HCT116 (cell line): Measurements from ENCODE around the gene LRP2BP. TPM values are rescaled to one million over a fixed set of nuclear protein-coding genes. Genes with fewer than 3 reads are reported as not detected.

Source experiments
- ATAC-seq: fragments of 200-7000 bp; cut with Tn5 transposase; 2 replicates; pipeline ENCODE4 v1.9.1; 2020; ENCODE audit warnings: mild to moderate bottlenecking, moderate library complexity
- BruUV-seq: library from RNA; stranded (reverse); fragments of 400-500 nt; replicated peaks from 2 replicates; lab custom pipeline; 2021; lab: Mats Ljungman, UMichigan
- CTCF ChIA-PET: fragments of 300-600 bp; sonication (Branson Sonifier 250); formaldehyde crosslinking; loops from one replicate; lab custom pipeline; 2021; ENCODE audit warnings: antibody characterized with exemption; lab: Charles Lee
- POLR2A ChIA-PET: fragments of 300-600, 350-600 bp; sonication (Branson Sonifier 250); formaldehyde crosslinking; loops from one replicate; lab custom pipeline; 2021; ENCODE audit warnings: antibody characterized with exemption; lab: Charles Lee
- RAD21 ChIA-PET, 2 experiments: fragments of 300-600 bp; sonication (Branson Sonifier 250); formaldehyde crosslinking; loops; one replicate each; lab custom pipeline; 2023; ENCODE audit warnings: low total read pairs in 2 of 2; ENCODE audit not compliant: uncharacterized antibody in 2 of 2, unreplicated experiment in 2 of 2, low non-redundant PET in 1 of 2; lab: Charles Lee
- DNase-seq: peaks from one replicate; pipeline ENCODE4 v3.0.0-alpha.2; 2010; ENCODE audit warnings: low read depth, low spot score
- H2AFZ ChIP-seq: fragments of 200-600 bp; shearing (Covaris generic), sonication (generic); 2 replicates; pipeline ENCODE4 v1.6.1; 2017; ENCODE audit warnings: low read depth, mixed run types, mixed read lengths, antibody characterized with exemption, low read length; ENCODE audit not compliant: poor library complexity, severe bottlenecking
- H3K27ac ChIP-seq: 2 replicates; pipeline ENCODE4 v1.5.1; 2012; ENCODE audit warnings: low read depth, low read length
- H3K27me3 ChIP-seq: fragments of 200-600 bp; sonication (generic); 2 replicates; pipeline ENCODE4 v1.6.1; 2016; ENCODE audit warnings: mixed run types, low read length, mixed read lengths; ENCODE audit not compliant: insufficient read depth
- H3K36me3 ChIP-seq, 2 experiments: fragments of 200-500 bp in 1 of 2; fragments of 200-600 bp in 1 of 2; sonication (Bioruptor generic) in 1 of 2; sonication (generic) in 1 of 2; 2 replicates each; pipeline versions ENCODE4 v1.5.1 to v1.6.1; 2014 to 2016; ENCODE audit warnings: low read length in 2 of 2, inconsistent platforms in 1 of 2, mixed read lengths in 1 of 2, mixed run types in 1 of 2; ENCODE audit not compliant: insufficient read depth in 2 of 2, control insufficient read depth in 1 of 2
- H3K4me1 ChIP-seq, 2 experiments: fragments of 200-600 bp in 1 of 2; sonication (generic) in 1 of 2; 2 replicates each; pipeline versions ENCODE4 v1.5.1 to v1.6.1; 2012 to 2017; ENCODE audit warnings: low read length in 2 of 2, inconsistent platforms in 1 of 2, mild to moderate bottlenecking in 1 of 2, mixed read lengths in 1 of 2, mixed run types in 1 of 2, moderate library complexity in 1 of 2; ENCODE audit not compliant: insufficient read depth in 2 of 2, control insufficient read depth in 1 of 2
- H3K4me2 ChIP-seq: fragments of 200-600 bp; sonication (generic); 2 replicates; pipeline ENCODE4 v1.6.1; 2017; ENCODE audit warnings: mixed run types, low read length, mixed read lengths
- H3K4me3 ChIP-seq, 2 experiments: fragments of 200-600 bp in 1 of 2; sonication (generic) in 1 of 2; replicated peaks in 1 of 2; 2 replicates each; pipeline ENCODE4 v1.5.1; 2011 to 2016; ENCODE audit warnings: low read length in 2 of 2, control low read depth in 1 of 2, low read depth in 1 of 2, mild to moderate bottlenecking in 1 of 2, mixed read lengths in 1 of 2, mixed run types in 1 of 2
- H3K79me2 ChIP-seq: fragments of 200-600 bp; sonication (generic); 2 replicates; pipeline ENCODE4 v1.6.1; 2017; ENCODE audit warnings: mild to moderate bottlenecking, mixed run types, low read length, moderate library complexity, mixed read lengths; ENCODE audit not compliant: insufficient read depth
- H3K9ac ChIP-seq: fragments of 200-600 bp; sonication (generic); 2 replicates; pipeline ENCODE4 v1.6.1; 2016; ENCODE audit warnings: low read length, mixed read lengths
- H3K9me2 ChIP-seq: fragments of 200-600 bp; sonication (generic), shearing (Covaris generic); 2 replicates; pipeline ENCODE4 v1.6.1; 2017; ENCODE audit warnings: mixed run types, mild to moderate bottlenecking, moderate library complexity; ENCODE audit not compliant: insufficient read depth
- H3K9me3 ChIP-seq, 2 experiments: fragments of 200-500 bp in 1 of 2; fragments of 200-600 bp in 1 of 2; sonication (Bioruptor generic) in 1 of 2; sonication (generic) in 1 of 2; 2 replicates each; pipeline ENCODE4 v1.6.1; 2014 to 2017; ENCODE audit warnings: low read length in 2 of 2, mixed read lengths in 2 of 2, inconsistent platforms in 1 of 2, low read depth in 1 of 2, mild to moderate bottlenecking in 1 of 2, mixed run types in 1 of 2, moderate library complexity in 1 of 2; ENCODE audit not compliant: control insufficient read depth in 1 of 2, insufficient read depth in 1 of 2
- H4K20me1 ChIP-seq: fragments of 200-600 bp; sonication (generic), shearing (Covaris generic); 2 replicates; pipeline ENCODE4 v1.6.1; 2017; ENCODE audit warnings: mixed run types, mild to moderate bottlenecking, moderate library complexity; ENCODE audit not compliant: insufficient read depth
- ATF3 ChIP-seq: IDR thresholded peaks from 2 replicates; pipeline ENCODE4 v1.6.1; 2012
- CTCF ChIP-seq, 3 experiments: fragments of 200-600 bp in 1 of 3; sonication (generic) in 1 of 3; IDR thresholded peaks in 2 of 3; conservative IDR thresholded peaks in 1 of 3; 2 replicates each; pipeline ENCODE4 v1.5.1; 2012 to 2017; ENCODE audit warnings: low read depth in 2 of 3, low read length in 2 of 3, antibody characterized with exemption in 1 of 3, borderline replicate concordance in 1 of 3, control low read depth in 1 of 3, mild to moderate bottlenecking in 1 of 3, mixed read lengths in 1 of 3, mixed run types in 1 of 3, moderate library complexity in 1 of 3; ENCODE audit not compliant: insufficient read depth in 1 of 3
- EGR1 ChIP-seq: IDR thresholded peaks from 2 replicates; pipeline ENCODE4 v1.6.1; 2012; ENCODE audit warnings: low read depth
- ELF1 ChIP-seq: IDR thresholded peaks from 2 replicates; pipeline ENCODE4 v1.6.1; 2012; ENCODE audit warnings: low read depth, borderline replicate concordance
- FOSL1 ChIP-seq: IDR thresholded peaks from 2 replicates; pipeline ENCODE4 v1.6.1; 2012; ENCODE audit warnings: low read depth
- JUND ChIP-seq: IDR thresholded peaks from 2 replicates; pipeline ENCODE4 v1.6.1; 2012
- POLR2AphosphoS5 ChIP-seq: IDR thresholded peaks from 2 replicates; pipeline ENCODE4 v1.6.1; 2011; ENCODE audit warnings: mild to moderate bottlenecking, low read depth, low read length, moderate library complexity
- SP1 ChIP-seq: IDR thresholded peaks from 2 replicates; pipeline ENCODE4 v1.6.1; 2012; ENCODE audit warnings: low read depth
- SRF ChIP-seq: IDR thresholded peaks from 2 replicates; pipeline ENCODE4 v1.6.1; 2012; ENCODE audit warnings: low read depth
- TCF7L2 ChIP-seq: IDR thresholded peaks from 2 replicates; pipeline ENCODE4 v1.7.0; 2011; ENCODE audit warnings: borderline replicate concordance, inconsistent platforms; ENCODE audit not compliant: insufficient read depth, insufficient read length; ENCODE audit errors: extremely low read depth
- YY1 ChIP-seq: IDR thresholded peaks from 2 replicates; pipeline ENCODE4 v1.6.1; 2011; ENCODE audit warnings: low read length, low read depth, moderate library complexity, mild to moderate bottlenecking; ENCODE audit not compliant: insufficient replicate concordance; ENCODE audit errors: extremely low read depth
- ZFX ChIP-seq: fragments of 450-650 bp; IDR thresholded peaks from 2 replicates; pipeline ENCODE4 v1.6.1; 2017
- ZNF274 ChIP-seq: fragments of 200-500 bp; sonication (Bioruptor generic); IDR thresholded peaks from 2 replicates; pipeline ENCODE4 v1.6.1; 2014; ENCODE audit warnings: mild to moderate bottlenecking, low read depth, low read length, inconsistent platforms
- intact Hi-C: fragments of 100-400 bp; cut with micrococcal nuclease; formaldehyde crosslinking; loops from 2 replicates; pipeline ENCODE4 v1.10.0; 2022
- total RNA-seq: library from RNA; stranded (reverse); gene quantifications from one replicate; pipeline ENCODE4 v1.2.1, GENCODE V29; 2021; ENCODE audit not compliant: unreplicated experiment
- TF ChIP-seq, protein P1 (sequence below): IDR thresholded peaks from 2 replicates; pipeline ENCODE4 v1.6.1; 2012

Gene LRP2BP
- total RNA-seq, 1 experiment from 2014 or later, result 2.9 TPM

GRCh38 chr4:185445209-185445608 is 49.5 kb upstream of the LRP2BP start:
- Histone ChIP-seq H3K4me1 (no peaks in the 10 kb centered on the region), H3K4me2 (no peak overlapping the region), H3K27ac (no peak overlapping the region), H3K9ac (no peak overlapping the region), H3K79me2 (no peaks in the 10 kb centered on the region), H2AFZ (no peak overlapping the region), H3K36me3 (no peaks in the 10 kb centered on the region), H3K4me3 (no peak overlapping the region), H3K27me3 (no peaks in the 10 kb centered on the region), H3K9me3 (no peaks in the 10 kb centered on the region)
- BruUV-seq, result no TSS peak
- intact Hi-C loops, result no loop called here
- ChIA-PET RAD21 (no interaction called here), POLR2A (no interaction called here), CTCF (no interaction called here)
- ATAC-seq, result no peak
- no peak for TF ChIP-seq YY1
- TF ChIP-seq, all 23 proteins: peak for 0
- Histone ChIP-seq H3K9me2 (no peaks in the 10 kb centered on the region), H4K20me1 (no peaks in the 10 kb centered on the region)
- no peak for DNase-seq

- Histone ChIP-seq H3K4me1 (no peaks in the 10 kb centered on the region), H3K4me3 (no peak overlapping the region), H2AFZ (no peak overlapping the region), H3K36me3 (no peaks in the 10 kb centered on the region), H3K27ac (no peak overlapping the region), H3K9ac (no peak overlapping the region), H3K9me3 (no peaks in the 10 kb centered on the region), H4K20me1 (no peaks in the 10 kb centered on the region), H3K79me2 (no peaks in the 10 kb centered on the region), H3K4me2 (no peak overlapping the region), H3K27me3 (no peaks in the 10 kb centered on the region), H3K9me2 (no peaks in the 10 kb centered on the region)
- intact Hi-C loops, result no loop called here
- ChIA-PET RAD21 (no interaction called here), CTCF (no interaction called here), POLR2A (no interaction called here)
- no peak for DNase-seq
- TF ChIP-seq SP1, result no peak
- no peak for TF ChIP-seq FOSL1
- no peak for TF ChIP-seq SRF
- no peak for TF ChIP-seq POLR2AphosphoS5
- TF ChIP-seq ELF1, result no peak
- TF ChIP-seq, protein P1, sequence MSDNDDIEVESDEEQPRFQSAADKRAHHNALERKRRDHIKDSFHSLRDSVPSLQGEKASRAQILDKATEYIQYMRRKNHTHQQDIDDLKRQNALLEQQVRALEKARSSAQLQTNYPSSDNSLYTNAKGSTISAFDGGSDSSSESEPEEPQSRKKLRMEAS, result no peak
- TF ChIP-seq JUND, result no peak
- no peak for TF ChIP-seq EGR1
- TF ChIP-seq ZNF274, result no peak
- no peak for TF ChIP-seq ATF3
- TF ChIP-seq ZFX, result no peak
- no peak for TF ChIP-seq CTCF (IDR thresholded peaks at IDR 0.05 in 2 of 3, conservative IDR thresholded peaks at IDR 0.05 in 1 of 3; ENCODE audit: borderline replicate concordance in 1 of 3, insufficient read depth in 1 of 3, low read depth in 2 of 3, low read length in 2 of 3)
- no peak for TF ChIP-seq TCF7L2
- no TSS peak for BruUV-seq
- ATAC-seq, result no peak
Observed at GRCh38 chr4:185441479-185441878, 45.8 kb upstream of the LRP2BP start.
